NCI-H345 (cell line): ENCODE measurements around the gene ALLC.

Experiments
- DNase-seq: peaks from one replicate; lab custom pipeline; 2025; lab: John Stamatoyannopoulos, UW

ALLC gene

GRCh38 chr2:3639653-3640052, 18.3 kb upstream of the ALLC start:
- DNase-seq, result no peak

GRCh38 chr2:3641181-3641580, 16.8 kb upstream of the ALLC start:
- DNase-seq, result no peak

- no peak for DNase-seq
Measured at GRCh38 chr2:3641841-3642421, 16.1 kb upstream of the ALLC start.

- DNase-seq, result no peak
Measured at GRCh38 chr2:3642521-3643215, 15.3 kb upstream of the ALLC start.

GRCh38 chr2:3643371-3644245, 14.4 kb upstream of the ALLC start:
- no peak for DNase-seq

GRCh38 chr2:3644246-3644525, 13.8 kb upstream of the ALLC start:
- no peak for DNase-seq

- no peak for DNase-seq
Measured at GRCh38 chr2:3644891-3645605, 13.0 kb upstream of the ALLC start.

- DNase-seq, result no peak
Measured at GRCh38 chr2:3645745-3646389, 12.1 kb upstream of the ALLC start.

GRCh38 chr2:3646446-3646845, 11.6 kb upstream of the ALLC start:
- no peak for DNase-seq

- DNase-seq, result no peak
Measured at GRCh38 chr2:3647246-3647645, 10.8 kb upstream of the ALLC start.

- DNase-seq, result no peak
Measured at GRCh38 chr2:3647831-3648651, 10.0 kb upstream of the ALLC start.

- DNase-seq, result no peak
Measured at GRCh38 chr2:3648652-3649177, 9.3 kb upstream of the ALLC start.

GRCh38 chr2:3649581-3649980, 8.4 kb upstream of the ALLC start:
- DNase-seq, result no peak

GRCh38 chr2:3650140-3650920, 7.7 kb upstream of the ALLC start:
- DNase-seq, result no peak

- DNase-seq, result peak; percentile 98
Measured at GRCh38 chr2:3651691-3652648, 6.0 kb upstream of the ALLC start.

GRCh38 chr2:3652896-3653625, 4.9 kb upstream of the ALLC start:
- DNase-seq, result no peak

GRCh38 chr2:3654011-3654410, 4.0 kb upstream of the ALLC start:
- DNase-seq, result peak; percentile 22

GRCh38 chr2:3654531-3655225, 3.3 kb upstream of the ALLC start:
- no peak for DNase-seq
